Stomach (tissue), 4 donors: ENCODE results near the gene MEGF10.

Experiments
- CTCF ChIP-seq, 7 experiments: fragments of 450-650 bp in 4 of 7; fragments of 200-600 bp in 3 of 7; sonication (generic) in 3 of 7; IDR thresholded peaks; one replicate each; pipeline ENCODE4 v1.5.1; 2016 to 2019; ENCODE audit warnings: antibody characterized with exemption in 7 of 7, control low read depth in 2 of 7, mild to moderate bottlenecking in 1 of 7
- EP300 ChIP-seq: sonication (generic); formaldehyde crosslinking; IDR thresholded peaks from one replicate; pipeline ENCODE4 v1.6.1; 2017; ENCODE audit warnings: antibody characterized with exemption
- POLR2A ChIP-seq, 4 donors: fragments of 450-650 bp; IDR thresholded peaks; one replicate each; pipeline ENCODE4 v1.6.1; 2016; ENCODE audit warnings: antibody characterized with exemption in 4 of 4, control low read depth in 2 of 4, mild to moderate bottlenecking in 1 of 4, moderate library complexity in 1 of 4
- POLR2AphosphoS5 ChIP-seq, 3 donors: sonication (generic); formaldehyde crosslinking; IDR thresholded peaks; one replicate each; pipeline ENCODE4 v1.6.1; 2016; ENCODE audit warnings: antibody characterized with exemption in 3 of 3

DNA sequence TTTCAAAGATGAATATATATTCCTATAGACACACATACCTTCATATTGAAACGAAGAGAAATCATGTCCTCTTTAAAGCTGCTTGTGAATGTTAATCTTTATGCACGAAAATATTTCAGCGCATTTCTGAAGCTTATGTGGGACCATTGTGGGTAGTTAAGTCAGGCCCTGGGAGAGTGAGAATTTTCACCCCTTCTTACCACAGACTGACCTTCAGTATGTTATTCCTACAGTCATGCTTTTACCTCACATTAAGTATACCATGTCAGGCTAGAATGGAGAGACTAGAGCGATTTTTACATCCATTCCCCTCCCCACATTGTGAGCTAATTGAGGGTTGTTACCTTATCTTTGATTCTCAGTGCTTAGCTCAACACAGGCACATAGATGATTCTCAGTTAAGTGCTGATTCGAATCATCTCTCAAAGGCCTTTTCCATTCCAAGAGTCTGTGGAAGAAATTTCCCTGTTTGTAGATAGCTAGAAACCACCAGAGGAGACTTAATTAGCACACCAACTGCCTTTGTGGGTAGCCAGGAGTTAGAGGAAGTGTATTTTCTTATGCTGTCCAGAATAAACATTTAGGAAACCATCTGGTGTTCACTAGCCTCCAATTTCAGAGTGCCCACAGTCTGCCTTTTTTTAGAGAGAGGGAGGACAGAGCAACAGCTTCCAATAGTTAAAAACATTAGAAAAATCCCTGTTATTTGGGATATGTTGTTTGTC is 110.5 kb downstream of the MEGF10 start:
- TF ChIP-seq EP300: no peak
- no peak for TF ChIP-seq CTCF (IDR thresholded peaks at IDR 0.05)
- no peak for TF ChIP-seq POLR2AphosphoS5 (IDR thresholded peaks at IDR 0.05)
- TF ChIP-seq POLR2A (IDR thresholded peaks at IDR 0.05): no peak
